H1 (cell line): ENCODE data around the gene DRD2. TPM values are rescaled to one million over a fixed set of nuclear protein-coding genes. Genes with fewer than 3 reads are reported as not detected.
A peak's percentile ranks its signal among the peaks of the same experiment; 100 is the strongest.

ENCODE experiments used
- CHD7 ChIP-seq: fragments of 300-600 bp; sonication (generic); IDR thresholded peaks from 2 replicates; pipeline ENCODE4 v1.7.1; 2012; ENCODE audit warnings: low read length, moderate library complexity, mild to moderate bottlenecking, inconsistent platforms; ENCODE audit not compliant: insufficient replicate concordance
- GABPA ChIP-seq: IDR thresholded peaks from 2 replicates; pipeline ENCODE4 v1.6.1; 2011; ENCODE audit warnings: mild to moderate bottlenecking, low read length, moderate library complexity, borderline replicate concordance; ENCODE audit not compliant: insufficient read depth
- HDAC2 ChIP-seq, 2 experiments: fragments of 300-600 bp in 1 of 2; sonication (generic) in 1 of 2; IDR thresholded peaks; 2 replicates each; pipeline ENCODE4 v1.6.1; 2011 to 2012; ENCODE audit warnings: low read depth in 2 of 2, low read length in 2 of 2, mild to moderate bottlenecking in 2 of 2, moderate library complexity in 2 of 2, borderline replicate concordance in 1 of 2, inconsistent platforms in 1 of 2
- MAX ChIP-seq: IDR thresholded peaks from 2 replicates; pipeline ENCODE4 v1.6.1; 2012; ENCODE audit warnings: inconsistent platforms
- POU5F1 ChIP-seq: IDR thresholded peaks from 2 replicates; pipeline ENCODE4 v1.6.1; 2011; ENCODE audit warnings: low read depth, mild to moderate bottlenecking, low read length, moderate library complexity
- SIRT6 ChIP-seq: IDR thresholded peaks from one replicate; pipeline ENCODE4 v1.7.1; 2012; ENCODE audit warnings: low read length, inconsistent platforms
- SP1 ChIP-seq: IDR thresholded peaks from 2 replicates; pipeline ENCODE4 v1.6.1; 2011; ENCODE audit warnings: low read depth, low read length
- SP2 ChIP-seq: IDR thresholded peaks from 2 replicates; pipeline ENCODE4 v1.6.1; 2012; ENCODE audit warnings: mild to moderate bottlenecking, low read length, inconsistent platforms
- polyA plus RNA-seq, 7 experiments: library from polyadenylated mRNA; depleted of rRNA in 3 of 7; stranded (reverse) in 5 of 7; unstranded in 2 of 7; fragments of >200 nt in 5 of 7; fragments of 200-250 nt in 2 of 7; gene quantifications; 1 replicate in 5 of 7; 2 replicates in 1 of 7; 4 replicates in 1 of 7; pipeline versions ENCODE4 v1.2.1 to v1.2.3, GENCODE V29; 2011 to 2013; ENCODE audit warnings: missing spikeins in 2 of 7, mixed read lengths in 2 of 7
- total RNA-seq: library from RNA; stranded (reverse); fragmentation: NEBNext Ultra II Directional; extraction: Animal tissue kit (Norgen Biotek cat#: 25700); gene quantifications from 2 replicates; pipeline ENCODE4 v1.2.1, GENCODE V29; 2021
- TF ChIP-seq, protein P1 (sequence below): IDR thresholded peaks from 2 replicates; pipeline ENCODE4 v1.6.1; 2011; ENCODE audit warnings: low read depth, mild to moderate bottlenecking, low read length; ENCODE audit not compliant: insufficient read depth

Gene DRD2
- total and polyA plus RNA-seq, 2 of the 8 experiments (the other 6 are each of a cell fraction or from before 2014, with no cell fraction given), result 0.26 to 0.41 TPM

- TF ChIP-seq CHD7, result no peak
- no peak for TF ChIP-seq POU5F1
- TF ChIP-seq SP1, result no peak
- TF ChIP-seq SIRT6, result no peak
- no peak for TF ChIP-seq SP2
- TF ChIP-seq MAX, result no peak
- TF ChIP-seq, protein P1, sequence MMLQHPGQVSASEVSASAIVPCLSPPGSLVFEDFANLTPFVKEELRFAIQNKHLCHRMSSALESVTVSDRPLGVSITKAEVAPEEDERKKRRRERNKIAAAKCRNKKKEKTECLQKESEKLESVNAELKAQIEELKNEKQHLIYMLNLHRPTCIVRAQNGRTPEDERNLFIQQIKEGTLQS, result no peak
- 0 out of 2 replicates have a peak, but pooled peaks have one; percentile 7 for TF ChIP-seq GABPA
- TF ChIP-seq HDAC2 (IDR thresholded peaks at IDR 0.05; ENCODE audit: borderline replicate concordance in 1 of 2, low read depth in 2 of 2, low read length in 2 of 2), result peak in 1 of 2 experiments; percentile 86; a peak in 2 of 4 replicates
Measured at GRCh38 chr11:113474362-113475159, 637 bp downstream of the DRD2 start (continued).
